ENCODE measurements around the gene TMEM182. TPM values are rescaled to one million over a fixed set of nuclear protein-coding genes. Genes with fewer than 3 reads are reported as not detected.

TMEM182 gene
- total and polyA plus RNA-seq, 2 of the 4 experiments (the other 2 are of a cell fraction) = 1.3 to 1.4 TPM

DNA sequence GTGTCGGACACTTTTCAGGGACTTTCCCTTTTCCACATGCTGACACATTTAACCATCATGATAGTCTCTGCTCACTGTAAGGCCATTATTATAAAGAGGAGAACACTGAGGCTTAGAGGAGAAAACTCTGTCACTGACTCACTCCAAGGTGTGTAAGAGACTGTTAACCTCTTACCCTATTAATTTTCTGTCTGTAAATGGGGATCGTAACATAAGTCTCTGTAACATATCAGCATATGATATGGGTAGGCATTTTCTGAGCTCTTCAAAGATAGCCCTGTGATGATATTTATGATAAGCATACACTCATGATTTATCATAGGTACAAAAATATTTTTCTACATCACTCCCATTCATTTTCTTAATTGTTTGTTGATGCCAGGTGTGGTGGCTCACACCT is 36.4 kb downstream of the TMEM182 start:
- H4K8ac ChIP-seq (ENCODE audit: low read depth in 2 of 2, low read length in 2 of 2) = no peak overlapping the region
- in situ Hi-C loops (cut with MboI; ENCODE audit: low sequenced_read_pairs) (no loop called here), intact Hi-C loops (cut with micrococcal nuclease) (no loop called here), dilution Hi-C loops (cut with HindIII; ENCODE audit: low sequenced_read_pairs, unreplicated experiment) (no loop called here)
- H3K14ac ChIP-seq (replicated peaks; ENCODE audit: low read depth, low read length) = no peak overlapping the region
- H3K4me2 ChIP-seq (ENCODE audit: low read depth, low read length) = no peak overlapping the region
- H3K4me1 ChIP-seq (ENCODE audit: control insufficient read depth, insufficient read depth, low read length) = no peaks in the 10 kb centered on the region
- no peak overlapping the region for H2BK15ac ChIP-seq (ENCODE audit: low read depth, low read length)
- no peaks in the 10 kb centered on the region for H3K36me3 ChIP-seq (ENCODE audit: control insufficient read depth, insufficient read depth, low read length)
- no peak overlapping the region for H3K23ac ChIP-seq (ENCODE audit: low read depth, low read length)
- ATAC-seq (ENCODE audit: low read depth) (no peak), DNase-seq (no peak)
- TF ChIP-seq POLR2A (IDR thresholded peaks at IDR 0.05; ENCODE audit: low read depth, low read length) (no peak), RCOR1 (IDR thresholded peaks at IDR 0.05; ENCODE audit: insufficient replicate concordance, low read length) (no peak), NFE2L2 (IDR thresholded peaks at IDR 0.05; ENCODE audit: low read depth, low read length) (no peak), RFX5 (IDR thresholded peaks at IDR 0.05; ENCODE audit: low read depth, low read length) (no peak), CTCF (conservative IDR thresholded peaks at IDR 0.05; ENCODE audit: low read depth, low read length) (no peak), MAFK (IDR thresholded peaks at IDR 0.05; ENCODE audit: low read depth, low read length) (no peak), CEBPB (IDR thresholded peaks at IDR 0.05; ENCODE audit: low read depth, low read length) (no peak), FOS (IDR thresholded peaks at IDR 0.05; ENCODE audit: low read depth, low read length) (no peak), BHLHE40 (IDR thresholded peaks at IDR 0.05; ENCODE audit: low read depth, low read length) (no peak), SMC3 (IDR thresholded peaks at IDR 0.05; ENCODE audit: low read depth, low read length) (no peak), MAZ (IDR thresholded peaks at IDR 0.05; ENCODE audit: borderline replicate concordance, low read depth, low read length) (no peak), CHD1 (IDR thresholded peaks at IDR 0.05; ENCODE audit: low read depth, low read length) (no peak), USF2 (IDR thresholded peaks at IDR 0.05; ENCODE audit: low read depth, low read length) (no peak), MXI1 (IDR thresholded peaks at IDR 0.05; ENCODE audit: borderline replicate concordance, low read depth, low read length) (no peak), RAD21 (IDR thresholded peaks at IDR 0.05; ENCODE audit: low read length) (no peak)
- no peak overlapping the region for H2AK9ac ChIP-seq (replicated peaks; ENCODE audit: low read depth, low read length, poor library complexity)
- H2BK5ac ChIP-seq (ENCODE audit: low read depth, low read length, poor library complexity, severe bottlenecking) = no peak overlapping the region
- H3K4me3 ChIP-seq (ENCODE audit: insufficient read depth, low read depth, low read length) = no peak overlapping the region
- H4K20me1 ChIP-seq (ENCODE audit: insufficient read depth, low read length) = no peaks in the 10 kb centered on the region
- no peaks in the 10 kb centered on the region for H3K79me1 ChIP-seq (ENCODE audit: low read depth in 1 of 2, low read length in 2 of 2)
- peaks cover 13% of the 10 kb centered on the region for H3K9me3 ChIP-seq (ENCODE audit: control insufficient read depth, insufficient read depth, low read length)
- H4K5ac ChIP-seq (ENCODE audit: low read depth, low read length) = no peak overlapping the region
- no peak overlapping the region for H3K9ac ChIP-seq (ENCODE audit: low read depth, low read length)
- no peak overlapping the region for H2AK5ac ChIP-seq (ENCODE audit: low read depth, low read length)
- no peak overlapping the region for H2AFZ ChIP-seq (replicated peaks; ENCODE audit: low read length, poor library complexity)
- no peak overlapping the region for H3K27ac ChIP-seq (ENCODE audit: insufficient read depth, low read length)
- no CpG with 5 or more reads among the region's 2 CpGs for WGBS, 2 experiments (ENCODE audit: extremely low coverage in 2 of 2, insufficient read length in 1 of 2)
- H3K4ac ChIP-seq (ENCODE audit: low read depth, low read length) = no peak overlapping the region
- H2BK20ac ChIP-seq (ENCODE audit: low read depth, low read length) = no peak overlapping the region
- H3K56ac ChIP-seq (ENCODE audit: extremely low read depth, insufficient read depth, low read length) = no peak overlapping the region
- CTCF ChIA-PET = no interaction called here
- no peak overlapping the region for H3K18ac ChIP-seq (ENCODE audit: low read depth, low read length)
- H4K91ac ChIP-seq (ENCODE audit: insufficient read depth, low read depth, low read length) = no peak overlapping the region
- H2BK120ac ChIP-seq (ENCODE audit: low read depth, low read length) = no peak overlapping the region
- BruUV-seq (replicated peaks) = no TSS peak
- POLR2A ChIA-PET (ENCODE audit: unreplicated experiment) = no interaction called here
- H3K27me3 ChIP-seq (ENCODE audit: control insufficient read depth, insufficient read depth, low read length) = no peaks in the 10 kb centered on the region
- no peaks in the 10 kb centered on the region for H3K9me1 ChIP-seq (ENCODE audit: insufficient read depth, low read length)

Data from IMR-90 (cell line).